GM10266 (cell line): ENCODE data around the gene MRPL3.
"Not testable (repeated sequence)": the region's sequence is repeated elsewhere in the genome, so short reads cannot be mapped to it uniquely, and the experiment has no call there.

ENCODE experiments used
- DNase-seq: peaks from one replicate; pipeline ENCODE4 v3.0.0; 2012; ENCODE audit errors: extremely low spot score
- TF ChIP-seq, protein P1 (sequence below): IDR thresholded peaks from 2 replicates; pipeline ENCODE4 v1.5.1; 2012; ENCODE audit warnings: mild to moderate bottlenecking, low read depth; ENCODE audit not compliant: control insufficient read depth, insufficient read depth; ENCODE audit errors: missing control alignments

MRPL3 gene

DNA sequence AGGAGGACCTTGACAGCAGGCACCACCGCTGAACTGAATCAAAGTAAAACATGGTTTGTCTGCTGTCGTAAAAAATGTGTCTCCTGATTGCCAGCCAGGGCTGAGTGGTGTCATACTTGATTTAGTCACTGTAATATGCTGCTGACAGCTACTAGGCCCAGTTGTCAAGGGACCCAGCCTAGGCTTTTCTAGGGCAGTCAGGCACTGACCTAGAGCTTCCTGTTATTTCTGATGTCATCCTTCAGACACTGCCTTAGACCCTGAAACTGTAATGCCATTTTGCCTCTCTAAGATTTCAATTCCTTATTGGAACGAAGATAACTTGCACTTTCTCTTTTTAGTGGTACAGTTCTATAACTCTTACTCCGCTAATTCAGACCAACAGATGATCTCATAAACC lies 2.6 kb upstream of the MRPL3 start:
- DNase-seq: no peak
- TF ChIP-seq, protein P1, sequence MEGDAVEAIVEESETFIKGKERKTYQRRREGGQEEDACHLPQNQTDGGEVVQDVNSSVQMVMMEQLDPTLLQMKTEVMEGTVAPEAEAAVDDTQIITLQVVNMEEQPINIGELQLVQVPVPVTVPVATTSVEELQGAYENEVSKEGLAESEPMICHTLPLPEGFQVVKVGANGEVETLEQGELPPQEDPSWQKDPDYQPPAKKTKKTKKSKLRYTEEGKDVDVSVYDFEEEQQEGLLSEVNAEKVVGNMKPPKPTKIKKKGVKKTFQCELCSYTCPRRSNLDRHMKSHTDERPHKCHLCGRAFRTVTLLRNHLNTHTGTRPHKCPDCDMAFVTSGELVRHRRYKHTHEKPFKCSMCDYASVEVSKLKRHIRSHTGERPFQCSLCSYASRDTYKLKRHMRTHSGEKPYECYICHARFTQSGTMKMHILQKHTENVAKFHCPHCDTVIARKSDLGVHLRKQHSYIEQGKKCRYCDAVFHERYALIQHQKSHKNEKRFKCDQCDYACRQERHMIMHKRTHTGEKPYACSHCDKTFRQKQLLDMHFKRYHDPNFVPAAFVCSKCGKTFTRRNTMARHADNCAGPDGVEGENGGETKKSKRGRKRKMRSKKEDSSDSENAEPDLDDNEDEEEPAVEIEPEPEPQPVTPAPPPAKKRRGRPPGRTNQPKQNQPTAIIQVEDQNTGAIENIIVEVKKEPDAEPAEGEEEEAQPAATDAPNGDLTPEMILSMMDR: no peak

DNA sequence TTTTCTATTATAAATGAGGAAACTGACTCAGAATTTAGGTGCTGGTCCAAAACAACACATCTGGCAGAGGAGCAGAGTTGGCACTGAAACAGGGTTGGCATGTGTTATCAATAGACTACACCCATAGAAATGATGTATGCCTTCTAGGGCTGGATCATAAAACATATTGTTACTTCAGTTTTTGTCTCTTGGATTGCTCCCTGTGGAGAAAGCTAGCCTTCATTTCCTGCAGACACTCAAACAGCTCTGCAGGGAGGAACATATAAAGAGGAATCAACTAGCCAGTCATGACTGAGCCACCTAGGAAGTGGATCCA lies 507 bp upstream of the MRPL3 start:
- TF ChIP-seq, protein P1: no peak
- DNase-seq: no peak

DNA sequence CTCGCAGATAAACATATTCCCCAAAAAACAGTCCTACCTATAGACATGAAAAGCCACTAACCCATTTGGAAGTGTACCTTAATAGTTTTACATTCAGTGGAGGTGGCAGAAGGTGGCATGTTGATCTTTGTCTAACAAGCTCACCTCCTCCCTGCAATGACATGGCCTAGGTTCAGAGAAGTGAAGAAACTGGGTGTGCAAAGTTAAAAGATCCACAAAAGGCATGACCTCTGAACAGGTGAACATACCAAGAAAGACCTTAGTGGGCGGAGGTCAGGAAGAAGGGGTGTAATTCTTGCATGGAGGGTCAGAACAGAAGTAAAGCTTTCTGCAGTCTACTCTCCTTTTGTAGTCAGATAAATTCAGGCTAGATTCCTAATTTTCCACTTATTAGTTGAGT lies 822 bp downstream of the MRPL3 start:
- no peak for DNase-seq
- TF ChIP-seq, protein P1: no peak

- TF ChIP-seq, protein P1: no peak
- no peak for DNase-seq
Measured at GRCh38 chr3:131494706-131495105, 8.1 kb downstream of the MRPL3 start.

GRCh38 chr3:131491775-131492174 lies 11.0 kb downstream of the MRPL3 start:
- TF ChIP-seq, protein P1: no peak

DNA sequence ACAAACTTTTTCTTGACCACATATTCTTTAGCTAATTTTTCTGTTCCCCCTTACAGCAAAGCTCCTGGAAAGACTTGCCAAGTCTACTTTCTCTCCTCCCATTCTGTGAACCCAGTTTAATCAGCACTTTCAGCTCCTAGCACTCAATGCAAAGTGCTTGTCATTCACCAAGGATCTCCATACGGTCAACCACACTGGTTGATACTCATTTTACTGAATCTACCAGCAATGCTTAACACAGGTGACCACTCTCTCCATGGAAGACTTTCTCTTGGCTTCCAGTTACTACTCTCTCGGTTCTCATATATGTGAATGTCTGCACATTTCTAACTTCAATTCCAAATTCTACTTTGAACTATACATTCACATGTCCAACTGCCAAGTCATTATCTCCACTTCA lies 11.7 kb downstream of the MRPL3 start:
- TF ChIP-seq, protein P1: no peak
- no peak for DNase-seq

More at GRCh38 chr3:131491775-131492174, 11.0 kb downstream of the MRPL3 start:
- no peak for DNase-seq

DNA sequence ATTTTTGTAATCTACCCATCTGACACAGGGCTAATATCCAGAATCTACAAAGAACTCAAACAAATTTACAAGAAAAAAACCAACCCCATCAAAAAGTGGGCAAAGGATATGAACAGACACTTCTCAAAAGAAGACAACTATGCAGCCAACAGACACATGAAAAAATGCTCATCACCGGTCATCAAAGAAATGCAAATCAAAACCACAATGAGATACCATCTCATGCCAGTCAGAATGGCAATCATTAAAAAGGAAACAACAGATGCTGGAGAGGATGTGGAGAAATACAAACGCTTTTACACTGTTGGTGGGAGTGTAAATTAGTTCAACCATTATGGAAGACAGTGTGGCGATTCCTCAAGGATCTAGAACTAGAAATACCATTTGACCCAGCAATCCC lies 16.2 kb downstream of the MRPL3 start:
- DNase-seq: not testable (repeated sequence)

DNA sequence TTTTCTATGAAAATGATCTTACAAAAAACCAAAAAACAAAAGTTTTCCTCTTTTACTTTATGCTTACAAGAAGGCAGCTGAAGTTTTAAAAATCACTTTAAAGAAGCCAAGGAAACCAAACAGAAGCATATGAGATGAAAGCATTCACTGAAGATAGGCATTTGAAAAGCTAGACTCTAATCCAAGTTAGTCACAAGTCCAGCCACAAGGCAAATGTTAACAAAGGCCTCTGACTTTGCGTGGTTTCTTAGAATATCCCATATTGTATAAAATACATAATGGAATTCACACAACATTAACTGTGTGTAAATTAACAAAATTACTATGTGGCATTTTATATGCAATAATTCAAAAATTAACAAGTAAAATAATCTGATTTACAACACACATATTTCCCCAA lies 17.7 kb downstream of the MRPL3 start:
- no peak for DNase-seq

More for the DNA sequence above, 17.7 kb downstream of the MRPL3 start:
- TF ChIP-seq, protein P1: no peak
